Stimulated activated CD4-positive, alpha-beta T cell treated with anti-CD3 and anti-CD28 coated beads, TNF-alpha, amount 100 ng/mL, for 48 hours (primary cell): ENCODE measurements around the gene TNFRSF25.

Source experiments
- DNase-seq, 3 donors: peaks; one replicate each; pipeline ENCODE4 v3.0.0-alpha.2; 2020; ENCODE audit warnings: low read depth in 3 of 3

Gene TNFRSF25

GRCh38 chr1:6488602-6489382, 22.8 kb upstream of the TNFRSF25 start:
- no peak for DNase-seq

- DNase-seq: no peak
These were observed 22.0 kb upstream of the TNFRSF25 start for GRCh38 chr1:6487804-6488484.

- DNase-seq: peak; percentile 77 to 89 (median 77)
These were observed 20.5 kb upstream of the TNFRSF25 start for GRCh38 chr1:6486433-6487011.

GRCh38 chr1:6485168-6486101, 19.5 kb upstream of the TNFRSF25 start:
- no peak for DNase-seq

GRCh38 chr1:6484826-6485167, 18.8 kb upstream of the TNFRSF25 start:
- DNase-seq: no peak

- no peak for DNase-seq
These were observed 17.8 kb upstream of the TNFRSF25 start for GRCh38 chr1:6483761-6484117.

GRCh38 chr1:6483017-6483760, 17.2 kb upstream of the TNFRSF25 start:
- DNase-seq: no peak

- no peak for DNase-seq
These were observed 15.8 kb upstream of the TNFRSF25 start for GRCh38 chr1:6481820-6482219.

GRCh38 chr1:6477039-6477820, 11.3 kb upstream of the TNFRSF25 start:
- no peak for DNase-seq

- DNase-seq: no peak
These were observed 10.5 kb upstream of the TNFRSF25 start for GRCh38 chr1:6476483-6476882.

- DNase-seq: peak in 2 of 3 donors; percentile 60 to 65
These were observed 9.6 kb upstream of the TNFRSF25 start for GRCh38 chr1:6475381-6476133.

- no peak for DNase-seq
These were observed 8.9 kb upstream of the TNFRSF25 start for GRCh38 chr1:6474815-6475282.

GRCh38 chr1:6473974-6474814, 8.2 kb upstream of the TNFRSF25 start:
- DNase-seq: no peak

GRCh38 chr1:6473156-6473555, 7.2 kb upstream of the TNFRSF25 start:
- no peak for DNase-seq

- DNase-seq: no peak
These were observed 6.4 kb upstream of the TNFRSF25 start for GRCh38 chr1:6472391-6472790.

GRCh38 chr1:6471970-6472368, 6.0 kb upstream of the TNFRSF25 start:
- no peak for DNase-seq

GRCh38 chr1:6471086-6471969, 5.4 kb upstream of the TNFRSF25 start:
- DNase-seq: no peak
